OCI-LY1 (cell line): ENCODE measurements around the gene SMIM9.

ENCODE experiments used
- CTCF ChIP-seq: fragments of 200-600 bp; sonication (generic), shearing (Covaris generic); IDR thresholded peaks from 2 replicates; pipeline ENCODE4 v1.5.1; 2017; ENCODE audit warnings: mild to moderate bottlenecking, antibody characterized with exemption, low read length, moderate library complexity, mixed read lengths
- EZH2 ChIP-seq: fragments of 200-600 bp; sonication (generic), shearing (Covaris generic); IDR thresholded peaks from 2 replicates; pipeline ENCODE4 v1.8.0; 2017; ENCODE audit warnings: borderline replicate concordance, mixed run types, mild to moderate bottlenecking, antibody characterized with exemption, low read length, moderate library complexity, mixed read lengths

DNA sequence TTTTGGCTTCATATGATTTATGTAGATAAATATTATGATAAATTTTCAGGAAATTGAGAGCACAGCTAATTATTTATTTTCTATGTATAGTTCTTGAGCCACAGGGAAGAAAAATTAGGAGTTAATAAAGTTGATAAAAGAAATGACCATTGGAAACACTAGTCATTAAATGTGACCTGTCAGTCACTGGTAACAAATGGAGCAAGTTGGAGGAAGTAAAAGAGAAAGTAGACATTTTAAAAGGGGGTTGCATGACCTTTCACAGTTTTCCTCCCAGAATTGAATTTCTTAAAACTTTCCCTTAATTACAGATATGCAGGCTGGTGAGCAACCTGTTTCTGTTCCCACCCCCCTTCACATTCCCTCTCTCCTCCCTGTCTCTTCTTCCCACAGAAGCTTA lies 5.3 kb downstream of the SMIM9 start:
- TF ChIP-seq CTCF: no peak
- no peak for TF ChIP-seq EZH2
